ENCODE results near the gene DFFB. TPM values are rescaled to one million over a fixed set of nuclear protein-coding genes. Genes with fewer than 3 reads are reported as not detected.

The DFFB gene
- total and polyA plus RNA-seq, 2 of the 13 experiments (the other 11 are each of a cell fraction or from before 2014, with no cell fraction given): 4.6 to 9.3 TPM

DNA sequence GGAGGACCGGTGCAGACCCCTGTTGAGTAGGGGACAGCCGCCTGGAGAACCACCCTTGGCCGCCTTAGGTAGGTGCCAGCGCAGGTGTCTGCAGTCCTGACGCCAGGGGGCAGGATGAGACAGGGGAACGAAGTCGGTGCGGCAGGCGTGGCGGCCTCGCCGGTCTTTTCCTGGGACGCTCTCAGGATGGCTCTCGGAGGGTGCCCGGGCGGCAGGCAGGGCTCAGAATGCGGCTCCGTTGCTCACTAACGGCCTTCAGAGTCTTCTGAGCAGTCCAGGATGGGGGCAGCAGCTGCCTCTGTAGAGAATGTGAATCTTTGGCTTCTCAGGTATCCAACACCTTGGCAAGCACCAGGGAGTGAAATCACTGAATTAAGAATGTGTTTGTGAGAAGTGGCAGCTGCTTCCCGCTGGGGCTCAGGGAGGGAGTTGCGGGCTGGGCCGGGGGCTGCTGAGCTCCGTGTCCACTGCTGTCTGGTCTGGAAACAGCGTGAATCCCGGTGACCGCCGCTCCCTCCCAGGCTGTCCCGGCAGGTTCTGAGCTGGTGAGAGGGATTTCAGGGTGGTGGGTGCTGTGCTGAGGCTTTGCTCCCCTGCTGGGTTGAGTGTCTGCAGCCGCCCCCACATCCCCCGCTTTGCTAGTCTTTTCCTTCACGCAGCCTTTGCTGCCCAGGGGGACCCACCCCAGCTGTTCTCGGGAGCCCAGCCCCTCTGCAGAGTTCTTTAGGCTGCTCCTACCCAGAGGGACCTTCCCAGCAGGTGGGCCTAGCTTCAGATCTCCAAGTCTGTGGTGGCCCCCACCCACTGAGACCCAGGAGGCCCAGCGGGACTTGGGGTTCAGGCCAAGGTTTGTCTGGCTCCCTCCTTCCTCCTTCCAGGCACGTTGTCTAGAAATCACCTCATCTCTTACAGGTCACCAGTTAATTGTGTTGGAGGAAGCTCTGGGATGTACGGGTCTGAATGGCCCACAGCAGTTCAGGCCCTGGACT, 53.9 kb downstream of the DFFB start (continued):
- no peak for TF ChIP-seq TGIF2 (CRISPR knock-in tag; IDR thresholded peaks at IDR 0.05)
- TF ChIP-seq, protein P1, sequence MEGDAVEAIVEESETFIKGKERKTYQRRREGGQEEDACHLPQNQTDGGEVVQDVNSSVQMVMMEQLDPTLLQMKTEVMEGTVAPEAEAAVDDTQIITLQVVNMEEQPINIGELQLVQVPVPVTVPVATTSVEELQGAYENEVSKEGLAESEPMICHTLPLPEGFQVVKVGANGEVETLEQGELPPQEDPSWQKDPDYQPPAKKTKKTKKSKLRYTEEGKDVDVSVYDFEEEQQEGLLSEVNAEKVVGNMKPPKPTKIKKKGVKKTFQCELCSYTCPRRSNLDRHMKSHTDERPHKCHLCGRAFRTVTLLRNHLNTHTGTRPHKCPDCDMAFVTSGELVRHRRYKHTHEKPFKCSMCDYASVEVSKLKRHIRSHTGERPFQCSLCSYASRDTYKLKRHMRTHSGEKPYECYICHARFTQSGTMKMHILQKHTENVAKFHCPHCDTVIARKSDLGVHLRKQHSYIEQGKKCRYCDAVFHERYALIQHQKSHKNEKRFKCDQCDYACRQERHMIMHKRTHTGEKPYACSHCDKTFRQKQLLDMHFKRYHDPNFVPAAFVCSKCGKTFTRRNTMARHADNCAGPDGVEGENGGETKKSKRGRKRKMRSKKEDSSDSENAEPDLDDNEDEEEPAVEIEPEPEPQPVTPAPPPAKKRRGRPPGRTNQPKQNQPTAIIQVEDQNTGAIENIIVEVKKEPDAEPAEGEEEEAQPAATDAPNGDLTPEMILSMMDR (CRISPR knock-in tag; IDR thresholded peaks at IDR 0.05): peak; percentile 97
- TF ChIP-seq DPF2 (CRISPR knock-in tag; IDR thresholded peaks at IDR 0.05; ENCODE audit: borderline replicate concordance, low read depth): no peak
- TF ChIP-seq ZNF564 (CRISPR knock-in tag; IDR thresholded peaks at IDR 0.05): no peak
- TF ChIP-seq SOX6 (IDR thresholded peaks at IDR 0.05): no peak
- TF ChIP-seq SOX6 (CRISPR knock-in tag; IDR thresholded peaks at IDR 0.05): no peak
- TF ChIP-seq CSRNP1 (CRISPR knock-in tag; IDR thresholded peaks at IDR 0.05): no peak
- no peak for TF ChIP-seq ZNF83 (CRISPR knock-in tag; IDR thresholded peaks at IDR 0.05; ENCODE audit: borderline replicate concordance)
- peak; percentile 46 for TF ChIP-seq HNRNPLL (IDR thresholded peaks at IDR 0.05; ENCODE audit: low read depth, low read length, poor library complexity, severe bottlenecking)
- no peak for TF ChIP-seq MIER3 (CRISPR knock-in tag; IDR thresholded peaks at IDR 0.05; ENCODE audit: borderline replicate concordance)
- no peak for TF ChIP-seq HMGXB3 (CRISPR knock-in tag; IDR thresholded peaks at IDR 0.05; ENCODE audit: borderline replicate concordance)
- peak; percentile 52 for TF ChIP-seq ZFP91 (CRISPR knock-in tag; IDR thresholded peaks at IDR 0.05; ENCODE audit: borderline replicate concordance)
- TF ChIP-seq ZNF589 (CRISPR knock-in tag; conservative IDR thresholded peaks at IDR 0.05): no peak
- no peak for TF ChIP-seq GABPB1 (CRISPR knock-in tag; IDR thresholded peaks at IDR 0.05)
- no peak for TF ChIP-seq ZNF451 (CRISPR knock-in tag; IDR thresholded peaks at IDR 0.05)
- no peak for TF ChIP-seq CHCHD3 (CRISPR knock-in tag; IDR thresholded peaks at IDR 0.05)

All from HepG2 (cell line).